HG03196 (cell line): Measurements from ENCODE around the gene IGSF8.

ENCODE experiments used
- ATAC-seq: cut with Tn5 transposase; IDR thresholded peaks from one replicate; pipeline ENCODE4 v1.9.1; 2021; ENCODE audit not compliant: unreplicated experiment

Gene IGSF8

DNA sequence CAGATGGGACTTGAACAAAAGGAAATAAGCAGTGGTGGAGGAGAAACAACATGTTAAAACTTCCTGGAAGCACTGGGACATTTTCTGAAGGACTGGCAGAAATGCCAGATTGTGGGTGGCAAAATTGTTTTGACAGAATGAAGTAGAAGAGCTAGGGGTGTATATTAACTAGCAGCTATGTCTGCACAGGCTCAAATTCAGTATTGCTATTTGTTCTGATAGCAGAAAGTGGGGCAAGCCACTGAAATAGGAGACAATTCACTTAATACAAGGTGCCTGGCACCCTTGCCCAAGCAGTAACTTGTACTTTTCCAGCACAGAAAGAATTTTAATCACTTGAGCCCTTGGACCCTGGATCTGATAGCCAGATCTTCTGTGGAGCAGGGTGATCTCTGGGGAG is 54.9 kb downstream of the IGSF8 start:
- ATAC-seq, result no peak
